Left ventricle myocardium inferior (tissue), 1 donor: ENCODE data around the gene SOCS7. TPM values are rescaled to one million over a fixed set of nuclear protein-coding genes. Genes with fewer than 3 reads are reported as not detected.

ENCODE experiments used
- DNase-seq: peaks from one replicate; pipeline ENCODE4 v3.0.0-alpha.2; 2020
- H3K27ac ChIP-seq: fragments of 200-600 bp; replicated peaks from 2 replicates; pipeline ENCODE4 v1.8.0; 2021
- H3K27me3 ChIP-seq: fragments of 200-600 bp; 2 replicates; pipeline ENCODE4 v1.8.0; 2021; ENCODE audit warnings: low read depth
- H3K36me3 ChIP-seq: fragments of 200-600 bp; 2 replicates; pipeline ENCODE4 v1.8.0; 2021
- H3K4me1 ChIP-seq: fragments of 200-600 bp; 2 replicates; pipeline ENCODE4 v1.8.0; 2021
- H3K4me3 ChIP-seq: fragments of 200-600 bp; 2 replicates; pipeline ENCODE4 v1.8.0; 2021; ENCODE audit warnings: mild to moderate bottlenecking, moderate library complexity
- H3K9me3 ChIP-seq: fragments of 200-600 bp; replicated peaks from 2 replicates; pipeline ENCODE4 v1.8.0; 2021
- intact Hi-C: fragments of 100-400 bp; cut with micrococcal nuclease; formaldehyde crosslinking; loops from one replicate; pipeline ENCODE4 v1.11.0; 2022
- total RNA-seq: library from RNA; stranded (reverse); fragmentation: NEBNext Ultra II Directional; extraction: Animal tissue kit (Norgen Biotek cat#: 25700); gene quantifications from one replicate; pipeline ENCODE4 v1.2.1, GENCODE V29; 2021
- TF ChIP-seq, protein P1 (sequence below): fragments of 200-600 bp; IDR thresholded peaks from 2 replicates; pipeline ENCODE4 v1.8.0; 2021; ENCODE audit warnings: antibody characterized with exemption, mild to moderate bottlenecking, borderline replicate concordance
- donor health status: DM: no; HTN: yes; CAD: no; lungs with severe emphysema.

Gene SOCS7
- total RNA-seq, 1 donor from 2014 or later: 13.2 TPM

DNA sequence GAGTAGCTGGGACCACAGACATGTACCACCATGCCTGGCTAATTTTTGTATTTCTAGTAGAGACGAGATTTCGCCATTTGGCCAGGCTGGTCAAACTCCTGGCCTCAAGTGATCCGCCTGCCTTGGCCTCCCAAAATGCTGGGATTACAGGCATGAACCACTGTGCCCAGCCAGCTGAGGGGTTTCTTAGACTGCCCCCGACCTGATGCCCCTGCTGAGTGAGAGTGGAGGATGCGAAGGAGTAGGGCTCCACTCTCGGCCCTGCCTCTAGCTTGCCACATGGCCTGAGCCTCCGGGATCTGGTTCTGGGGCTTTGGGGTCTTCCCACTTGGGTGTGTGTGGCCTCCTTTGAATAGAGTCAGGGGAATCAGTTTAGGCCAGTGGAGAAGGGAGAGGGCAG is 18.9 kb upstream of the SOCS7 start:
- H3K27ac ChIP-seq: no peak overlapping the region
- no peaks in the 10 kb centered on the region for H3K9me3 ChIP-seq
- intact Hi-C loops: no loop called here
- DNase-seq: no peak
- TF ChIP-seq, protein P1, sequence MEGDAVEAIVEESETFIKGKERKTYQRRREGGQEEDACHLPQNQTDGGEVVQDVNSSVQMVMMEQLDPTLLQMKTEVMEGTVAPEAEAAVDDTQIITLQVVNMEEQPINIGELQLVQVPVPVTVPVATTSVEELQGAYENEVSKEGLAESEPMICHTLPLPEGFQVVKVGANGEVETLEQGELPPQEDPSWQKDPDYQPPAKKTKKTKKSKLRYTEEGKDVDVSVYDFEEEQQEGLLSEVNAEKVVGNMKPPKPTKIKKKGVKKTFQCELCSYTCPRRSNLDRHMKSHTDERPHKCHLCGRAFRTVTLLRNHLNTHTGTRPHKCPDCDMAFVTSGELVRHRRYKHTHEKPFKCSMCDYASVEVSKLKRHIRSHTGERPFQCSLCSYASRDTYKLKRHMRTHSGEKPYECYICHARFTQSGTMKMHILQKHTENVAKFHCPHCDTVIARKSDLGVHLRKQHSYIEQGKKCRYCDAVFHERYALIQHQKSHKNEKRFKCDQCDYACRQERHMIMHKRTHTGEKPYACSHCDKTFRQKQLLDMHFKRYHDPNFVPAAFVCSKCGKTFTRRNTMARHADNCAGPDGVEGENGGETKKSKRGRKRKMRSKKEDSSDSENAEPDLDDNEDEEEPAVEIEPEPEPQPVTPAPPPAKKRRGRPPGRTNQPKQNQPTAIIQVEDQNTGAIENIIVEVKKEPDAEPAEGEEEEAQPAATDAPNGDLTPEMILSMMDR: no peak
- H3K36me3 ChIP-seq: no peaks in the 10 kb centered on the region
- H3K27me3 ChIP-seq: peaks cover 69% of the 10 kb centered on the region
- no peak overlapping the region for H3K4me3 ChIP-seq
- H3K4me1 ChIP-seq: no peaks in the 10 kb centered on the region

DNA sequence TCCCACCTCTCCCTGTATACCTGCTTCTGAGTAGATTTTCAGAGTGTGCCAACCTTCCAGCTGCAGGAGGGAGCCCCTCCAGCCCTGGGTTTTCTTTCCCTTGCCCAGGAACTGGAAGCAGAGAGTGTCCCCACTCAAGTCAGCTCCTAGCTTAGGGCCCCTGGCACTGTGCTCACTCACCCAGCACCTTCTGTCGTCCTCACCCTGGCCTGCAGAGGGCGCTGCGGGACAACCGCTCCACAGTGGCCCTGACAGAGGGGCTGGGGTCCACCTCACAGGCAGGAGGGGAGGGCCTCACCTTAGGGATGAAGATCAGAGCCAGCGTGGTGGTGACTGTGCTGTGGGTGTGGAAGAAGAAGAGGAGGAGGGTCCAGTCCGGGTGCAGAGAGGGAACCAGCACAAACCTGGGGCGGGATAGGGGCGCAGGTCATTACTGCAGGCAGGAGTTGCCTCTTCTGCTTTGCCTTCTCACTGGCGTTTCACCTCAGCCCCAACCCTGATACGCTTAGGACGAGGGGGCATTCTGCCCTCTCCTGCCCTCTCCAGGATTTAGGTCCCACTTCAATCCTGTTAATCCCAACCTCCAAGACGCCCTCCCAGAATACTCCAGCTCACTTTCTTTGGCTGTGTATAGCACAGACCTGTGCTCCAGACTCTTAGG is 17.9 kb upstream of the SOCS7 start:
- no peaks in the 10 kb centered on the region for H3K4me1 ChIP-seq
- intact Hi-C loops: no loop called here
- H3K27ac ChIP-seq: no peak overlapping the region
- H3K9me3 ChIP-seq: no peaks in the 10 kb centered on the region
- TF ChIP-seq, protein P1: peak; percentile 51
- H3K4me3 ChIP-seq: no peak overlapping the region
- no peak for DNase-seq
- peaks cover 69% of the 10 kb centered on the region for H3K27me3 ChIP-seq
- no peaks in the 10 kb centered on the region for H3K36me3 ChIP-seq

DNA sequence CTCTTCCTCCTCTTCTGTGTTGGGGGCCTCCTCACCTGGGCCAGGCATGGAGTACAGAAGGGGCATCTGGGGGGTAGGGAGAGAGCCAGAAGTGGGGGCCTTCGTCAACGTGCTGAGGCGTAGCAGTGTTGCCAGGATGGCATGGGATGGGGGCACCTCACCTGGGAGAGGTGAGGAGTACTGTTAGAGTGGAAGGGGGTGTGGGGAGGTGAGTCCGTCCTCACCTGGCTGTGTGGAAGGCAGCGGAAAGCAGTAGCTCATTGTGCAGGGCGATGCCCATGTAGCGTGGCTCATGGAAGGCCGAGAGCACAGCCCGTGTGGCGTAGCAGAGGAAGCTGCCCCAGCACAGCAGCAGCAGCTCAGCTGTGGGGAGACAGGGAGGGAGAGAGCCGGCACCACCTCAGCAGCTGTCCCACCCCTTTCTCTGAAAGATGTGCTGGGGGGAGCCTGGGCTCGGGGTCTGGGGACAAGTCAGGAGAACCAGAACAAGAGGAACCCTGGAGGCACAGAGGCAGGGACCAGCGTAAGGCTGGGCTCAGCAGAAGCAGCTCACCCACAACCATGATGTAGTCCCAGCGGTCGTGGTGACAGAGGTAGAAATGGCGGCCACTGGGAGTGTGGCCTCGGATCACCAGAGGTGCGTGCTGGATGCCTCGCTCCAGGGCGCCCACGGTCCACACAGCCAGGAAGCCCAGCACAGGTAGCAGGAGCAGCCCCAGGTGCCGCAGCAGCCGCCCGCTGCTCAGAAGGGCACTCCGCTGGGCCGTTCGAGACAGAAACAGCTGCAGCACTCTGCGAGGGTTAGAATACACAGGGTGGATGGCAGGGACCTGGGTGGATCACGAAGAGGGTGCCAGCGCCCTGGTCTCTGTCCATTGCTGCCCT is 16.9 kb upstream of the SOCS7 start:
- intact Hi-C loops: no loop called here
- Histone ChIP-seq H3K36me3 (no peaks in the 10 kb centered on the region), H3K4me1 (no peaks in the 10 kb centered on the region)

DNA sequence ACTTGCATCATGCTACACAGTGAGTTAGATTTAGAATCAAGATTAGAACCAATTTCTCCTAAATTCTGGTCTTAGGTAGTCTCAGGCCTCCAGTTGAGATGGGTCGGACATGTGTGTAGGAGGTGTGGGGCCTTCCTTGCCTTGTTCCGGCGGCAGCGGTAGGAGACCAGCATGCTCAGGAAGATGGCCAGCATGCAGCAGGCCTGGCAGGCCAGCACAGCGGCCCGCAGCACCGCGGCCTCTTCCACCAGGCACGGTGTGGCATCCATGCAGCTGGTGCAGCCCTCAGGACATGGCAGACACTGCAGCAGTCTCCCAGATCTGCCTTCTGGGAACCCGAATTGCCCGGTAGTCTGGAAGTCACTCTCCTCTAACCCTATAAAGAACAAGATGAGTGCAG is 14.8 kb upstream of the SOCS7 start:
- Histone ChIP-seq H3K27me3 (peaks cover 44% of the 10 kb centered on the region), H3K27ac (no peak overlapping the region), H3K36me3 (no peaks in the 10 kb centered on the region), H3K4me3 (no peak overlapping the region), H3K9me3 (no peaks in the 10 kb centered on the region), H3K4me1 (peaks cover 9% of the 10 kb centered on the region)
- TF ChIP-seq, protein P1: no peak
- intact Hi-C loops: no loop called here
- DNase-seq: no peak

More for the DNA sequence above, 16.9 kb upstream of the SOCS7 start:
- no peaks in the 10 kb centered on the region for H3K9me3 ChIP-seq
- peaks cover 64% of the 10 kb centered on the region for H3K27me3 ChIP-seq
- no peak overlapping the region for H3K4me3 ChIP-seq
- TF ChIP-seq, protein P1: no peak
- DNase-seq: no peak
- H3K27ac ChIP-seq: no peak overlapping the region

DNA sequence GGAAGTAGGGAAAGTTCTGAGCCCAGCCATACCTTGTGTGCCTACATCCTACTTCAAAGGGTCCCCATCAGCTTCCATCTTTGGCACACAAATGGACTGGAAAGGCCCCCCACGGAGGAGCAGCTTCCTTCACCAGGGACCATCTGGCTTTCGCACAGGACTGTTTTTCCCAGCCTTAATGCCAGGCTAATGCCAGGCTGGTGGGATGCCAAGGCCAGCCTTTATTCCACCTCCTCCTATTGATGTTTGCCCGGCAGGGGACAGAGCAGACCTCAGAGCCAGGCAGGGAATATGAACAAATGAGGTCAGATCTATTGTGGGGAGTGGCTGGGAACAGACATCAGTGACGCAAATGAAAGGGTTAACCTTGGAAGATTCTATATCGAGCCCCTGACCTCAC is 13.6 kb upstream of the SOCS7 start:
- Histone ChIP-seq H3K36me3 (no peaks in the 10 kb centered on the region), H3K9me3 (no peaks in the 10 kb centered on the region), H3K4me1 (peaks cover 9% of the 10 kb centered on the region), H3K27me3 (peaks cover 32% of the 10 kb centered on the region), H3K4me3 (no peak overlapping the region), H3K27ac (no peak overlapping the region)
- no peak for DNase-seq
- TF ChIP-seq, protein P1: no peak
- intact Hi-C loops: no loop called here
